GM21576 (cell line): ENCODE results near the gene TIGD3.

ENCODE experiments used
- ATAC-seq: cut with Tn5 transposase; IDR thresholded peaks from one replicate; pipeline ENCODE4 v1.9.1; 2021; ENCODE audit warnings: mild to moderate bottlenecking, moderate library complexity; ENCODE audit not compliant: unreplicated experiment

TIGD3 gene

GRCh38 chr11:65354265-65355012 is at the start of gene TIGD3:
TSS of gene TIGD3 (plus strand) at chr11:65354751. CDS start at chr11:65355809, 1,058 bp downstream.
- ATAC-seq: peak; percentile 79

- no peak for ATAC-seq
Measured at GRCh38 chr11:65305501-65306268, 48.9 kb upstream of the TIGD3 start.

GRCh38 chr11:65307298-65308229 is 47.0 kb upstream of the TIGD3 start:
- no peak for ATAC-seq

- no peak for ATAC-seq
Measured at GRCh38 chr11:65308281-65308891, 46.2 kb upstream of the TIGD3 start.

- no peak for ATAC-seq
Measured at GRCh38 chr11:65309006-65309405, 45.5 kb upstream of the TIGD3 start.

GRCh38 chr11:65310215-65310614 is 44.3 kb upstream of the TIGD3 start:
- ATAC-seq: no peak

- no peak for ATAC-seq
Measured at GRCh38 chr11:65310736-65311135, 43.8 kb upstream of the TIGD3 start.

GRCh38 chr11:65311170-65311678 is 43.3 kb upstream of the TIGD3 start:
- ATAC-seq: no peak

- peak; percentile 65 for ATAC-seq
Measured at GRCh38 chr11:65314501-65315203, 39.9 kb upstream of the TIGD3 start, which contains the start of gene CDC42EP2. TSS of gene CDC42EP2 (plus strand) at chr11:65314866. CDS start at chr11:65320899, 6,033 bp downstream.

- ATAC-seq: peak; percentile 43
Measured at GRCh38 chr11:65315204-65315865, 39.2 kb upstream of the TIGD3 start.

- peak; percentile 10 for ATAC-seq
Measured at GRCh38 chr11:65315866-65316226, 38.7 kb upstream of the TIGD3 start.

- ATAC-seq: no peak
Measured at GRCh38 chr11:65316227-65317024, 38.1 kb upstream of the TIGD3 start.

- ATAC-seq: no peak
Measured at GRCh38 chr11:65317025-65317786, 37.3 kb upstream of the TIGD3 start.

GRCh38 chr11:65320386-65321075 is 34.0 kb upstream of the TIGD3 start:
- no peak for ATAC-seq

- no peak for ATAC-seq
Measured at GRCh38 chr11:65321076-65321475, 33.5 kb upstream of the TIGD3 start.

- no peak for ATAC-seq
Measured at GRCh38 chr11:65321828-65322485, 32.6 kb upstream of the TIGD3 start.

GRCh38 chr11:65323813-65324212 is 30.7 kb upstream of the TIGD3 start:
- ATAC-seq: no peak
